SK-N-MC (cell line): ENCODE measurements around the gene DDX20.

Experiments
- EZH2 ChIP-seq: fragments of 200-600 bp; sonication (generic); IDR thresholded peaks from one replicate; pipeline ENCODE4 v1.6.1; 2017; ENCODE audit warnings: antibody characterized with exemption
- POLR2AphosphoS5 ChIP-seq: IDR thresholded peaks from 2 replicates; pipeline ENCODE4 v1.6.1; 2012; ENCODE audit warnings: mild to moderate bottlenecking, low read depth, low read length, borderline replicate concordance

DNA sequence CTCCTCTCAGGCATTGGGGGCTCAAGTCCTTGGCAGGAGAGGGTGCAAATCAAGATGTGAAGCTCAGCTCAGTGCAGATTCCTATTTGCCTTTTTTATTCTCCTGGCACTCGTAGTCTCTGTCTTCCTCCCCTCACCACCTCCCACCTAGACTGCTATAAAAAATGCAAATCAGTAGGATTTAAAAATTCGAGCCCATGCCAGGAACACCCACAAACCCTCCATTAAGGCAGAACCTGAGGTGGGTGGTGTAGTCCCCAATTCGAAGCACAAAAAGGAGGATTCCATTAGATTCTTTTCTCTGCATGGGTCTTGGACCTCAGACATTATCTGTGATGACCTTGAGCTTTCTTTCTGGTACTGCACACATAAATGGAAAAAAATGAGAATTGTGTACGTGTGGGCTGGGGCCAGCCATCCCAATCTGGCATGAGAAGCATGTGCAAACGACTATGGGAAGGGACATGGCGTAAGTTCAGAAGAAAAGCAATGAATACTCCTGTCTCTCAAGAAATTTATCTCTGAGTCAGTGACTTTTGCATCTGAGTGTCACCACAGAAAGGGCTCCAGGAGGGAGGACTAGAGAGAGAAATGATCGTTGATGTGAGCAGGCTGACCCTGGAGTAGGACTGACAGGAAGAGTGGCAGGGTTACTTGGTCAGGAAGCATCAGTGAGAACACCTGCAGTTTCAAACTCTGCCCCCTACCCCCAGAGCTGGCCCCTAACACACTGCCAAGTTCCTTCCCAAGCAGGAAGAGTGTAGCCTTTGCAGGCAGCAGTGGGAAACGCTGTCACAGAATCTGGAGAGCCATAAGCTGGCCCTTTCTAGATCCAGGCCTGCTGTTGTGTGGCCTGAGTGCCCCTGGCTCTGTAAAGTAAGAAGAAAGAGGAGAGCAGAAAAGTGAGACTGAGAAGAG is 18.2 kb upstream of the DDX20 start:
- TF ChIP-seq POLR2AphosphoS5: no peak
- no peak for TF ChIP-seq EZH2
